Measurements from ENCODE around the gene SERPINB6.
A peak's percentile ranks its signal among the peaks of the same experiment; 100 is the strongest.
"Not testable (repeated sequence)": the region's sequence is repeated elsewhere in the genome, so short reads cannot be mapped to it uniquely, and the experiment has no call there.

Gene SERPINB6

GRCh38 chr6:2931970-2932748 lies 39.2 kb downstream of the SERPINB6 start:
- TF ChIP-seq CTCF (IDR thresholded peaks at IDR 0.05; ENCODE audit: unreplicated experiment in 3 of 3) = peak; percentile 92 to 99 (median 97)
- H3K9me3 Mint-ChIP-seq = peaks cover 2% of the 10 kb centered on the region
- H3K27ac Mint-ChIP-seq = peak overlapping the region in 2 of 3 experiments; percentile 21 to 53
- H3K4me1 Mint-ChIP-seq = peaks cover 12% of the 10 kb centered on the region
- no peaks in the 10 kb centered on the region for H3K36me3 Mint-ChIP-seq (ENCODE audit: low read depth)
- H3K27me3 Mint-ChIP-seq (ENCODE audit: low read depth) = peaks cover 11% of the 10 kb centered on the region
- H3K4me3 Mint-ChIP-seq = no peak overlapping the region

GRCh38 chr6:2931055-2931454 lies 40.3 kb downstream of the SERPINB6 start:
- Mint-ChIP-seq H3K4me3 (no peak overlapping the region), H3K27me3 (ENCODE audit: low read depth) (peaks cover 11% of the 10 kb centered on the region), H3K4me1 (peaks cover 12% of the 10 kb centered on the region), H3K36me3 (ENCODE audit: low read depth) (no peaks in the 10 kb centered on the region), H3K9me3 (peaks cover 2% of the 10 kb centered on the region), H3K27ac (no peak overlapping the region)
- TF ChIP-seq CTCF (IDR thresholded peaks at IDR 0.05; ENCODE audit: unreplicated experiment in 3 of 3) = no peak

GRCh38 chr6:2927931-2928330 lies 43.4 kb downstream of the SERPINB6 start:
- not testable (repeated sequence) for H3K4me3 Mint-ChIP-seq; H3K27ac Mint-ChIP-seq; H3K9me3 Mint-ChIP-seq; H3K36me3 Mint-ChIP-seq (ENCODE audit: low read depth)
- peaks cover 18% of the 10 kb centered on the region for H3K4me1 Mint-ChIP-seq
- H3K27me3 Mint-ChIP-seq (ENCODE audit: low read depth) = peaks cover 11% of the 10 kb centered on the region

- H3K4me1 Mint-ChIP-seq; H3K4me3 Mint-ChIP-seq; H3K27me3 Mint-ChIP-seq (ENCODE audit: low read depth); H3K36me3 Mint-ChIP-seq (ENCODE audit: low read depth); H3K9me3 Mint-ChIP-seq: not testable (repeated sequence)
- peak overlapping the region in 1 of 3 experiments; percentile 5 for H3K27ac Mint-ChIP-seq
Measured at GRCh38 chr6:2925842-2926747, 45.3 kb downstream of the SERPINB6 start.

- Mint-ChIP-seq H3K4me3 (no peak overlapping the region), H3K27ac (no peak overlapping the region), H3K36me3 (ENCODE audit: low read depth) (peaks cover 7% of the 10 kb centered on the region), H3K4me1 (peaks cover 24% of the 10 kb centered on the region), H3K9me3 (peaks cover 10% of the 10 kb centered on the region), H3K27me3 (ENCODE audit: low read depth) (peaks cover 17% of the 10 kb centered on the region)
- TF ChIP-seq CTCF (IDR thresholded peaks at IDR 0.05; ENCODE audit: unreplicated experiment in 3 of 3) = no peak
Measured at GRCh38 chr6:2921520-2922115, 49.7 kb downstream of the SERPINB6 start.

- H3K9me3 Mint-ChIP-seq = peaks cover 10% of the 10 kb centered on the region
- peaks cover 7% of the 10 kb centered on the region for H3K36me3 Mint-ChIP-seq (ENCODE audit: low read depth)
- no peak for TF ChIP-seq CTCF (IDR thresholded peaks at IDR 0.05; ENCODE audit: unreplicated experiment in 3 of 3)
- H3K27me3 Mint-ChIP-seq (ENCODE audit: low read depth) = peaks cover 21% of the 10 kb centered on the region
- no peak overlapping the region for H3K27ac Mint-ChIP-seq
- no peak overlapping the region for H3K4me3 Mint-ChIP-seq
- H3K4me1 Mint-ChIP-seq = peaks cover 27% of the 10 kb centered on the region
Measured at GRCh38 chr6:2920671-2921112, 50.7 kb downstream of the SERPINB6 start.

Data from nephron (organoid).